Naive thymus-derived CD4-positive, alpha-beta T cell (primary cell): ENCODE measurements around the gene TUBGCP2. TPM values are rescaled to one million over a fixed set of nuclear protein-coding genes. Genes with fewer than 3 reads are reported as not detected.

Experiments
- ATAC-seq: fragments of 150-1000 bp; cut with Tn5 transposase; 2 replicates; pipeline ENCODE4 v1.10.0; 2021; ENCODE audit warnings: mild to moderate bottlenecking, moderate library complexity
- CTCF ChIA-PET: fragments of 350-600 bp; sonication (Branson Sonifier 250); formaldehyde crosslinking; loops from one replicate; lab custom pipeline; 2021; ENCODE audit warnings: antibody characterized with exemption; lab: Charles Lee
- POLR2A ChIA-PET: fragments of 350-600 bp; sonication (Branson Sonifier 250); formaldehyde crosslinking; loops from one replicate; lab custom pipeline; 2021; ENCODE audit warnings: antibody characterized with exemption, inconsistent platforms; lab: Charles Lee
- DNase-seq, 9 donors: peaks; one replicate each; pipeline versions ENCODE4 v3.0.0 to v3.0.0-alpha.2; 2020 to 2022; ENCODE audit warnings: mixed read lengths in 1 of 9
- H3K27ac ChIP-seq: one replicate; pipeline ENCODE4 v1.7.0; 2013; ENCODE audit warnings: mild to moderate bottlenecking, low read depth, low read length, moderate library complexity
- H3K27me3 ChIP-seq, 2 donors: one replicate each; pipeline ENCODE4 v1.7.0; 2013; ENCODE audit warnings: low read length in 2 of 2, mild to moderate bottlenecking in 2 of 2, moderate library complexity in 2 of 2; ENCODE audit not compliant: control insufficient read depth in 2 of 2, insufficient read depth in 2 of 2
- H3K36me3 ChIP-seq, 3 experiments: 1 replicate in 2 of 3; 2 replicates in 1 of 3; pipeline ENCODE4 v1.7.0; 2013; ENCODE audit warnings: low read length in 3 of 3, mild to moderate bottlenecking in 3 of 3, moderate library complexity in 1 of 3; ENCODE audit not compliant: insufficient read depth in 3 of 3, control insufficient read depth in 2 of 3
- H3K4me1 ChIP-seq, 2 donors: one replicate each; pipeline ENCODE4 v1.7.0; 2013; ENCODE audit warnings: low read length in 2 of 2, mild to moderate bottlenecking in 2 of 2, moderate library complexity in 1 of 2; ENCODE audit not compliant: control insufficient read depth in 2 of 2, insufficient read depth in 2 of 2
- H3K4me3 ChIP-seq: 2 replicates; pipeline ENCODE4 v1.7.0; 2013; ENCODE audit warnings: mild to moderate bottlenecking, low read length
- H3K9me3 ChIP-seq, 3 experiments: 1 replicate in 2 of 3; 2 replicates in 1 of 3; pipeline ENCODE4 v1.7.0; 2013; ENCODE audit warnings: low read length in 3 of 3; ENCODE audit not compliant: control insufficient read depth in 2 of 3
- H3K27ac Mint-ChIP-seq, 9 donors: one replicate each; pipeline ENCODE4 v1.8.0; 2020 to 2022; ENCODE audit warnings: mixed read lengths in 9 of 9, mild to moderate bottlenecking in 8 of 9, moderate library complexity in 5 of 9, inconsistent platforms in 2 of 9
- H3K27me3 Mint-ChIP-seq, 5 donors: one replicate each; pipeline ENCODE4 v1.8.0; 2021 to 2022; ENCODE audit warnings: mixed read lengths in 5 of 5, mild to moderate bottlenecking in 1 of 5
- H3K36me3 Mint-ChIP-seq, 5 donors: one replicate each; pipeline ENCODE4 v1.8.0; 2020 to 2022; ENCODE audit warnings: mixed read lengths in 5 of 5, mild to moderate bottlenecking in 3 of 5, inconsistent platforms in 1 of 5
- H3K4me1 Mint-ChIP-seq, 7 donors: one replicate each; pipeline ENCODE4 v1.8.0; 2020 to 2022; ENCODE audit warnings: mixed read lengths in 7 of 7, mild to moderate bottlenecking in 3 of 7, inconsistent platforms in 1 of 7
- H3K4me3 Mint-ChIP-seq, 10 donors: one replicate each; pipeline ENCODE4 v1.8.0; 2020 to 2022; ENCODE audit warnings: mild to moderate bottlenecking in 10 of 10, mixed read lengths in 10 of 10, moderate library complexity in 6 of 10, inconsistent platforms in 2 of 10
- H3K9me3 Mint-ChIP-seq, 11 donors: one replicate each; pipeline ENCODE4 v1.8.0; 2020 to 2022; ENCODE audit warnings: mixed read lengths in 11 of 11, mild to moderate bottlenecking in 4 of 11, inconsistent platforms in 1 of 11, moderate library complexity in 1 of 11
- intact Hi-C, 2 donors: fragments of 100-400 bp; cut with micrococcal nuclease; formaldehyde crosslinking; loops; one replicate each; pipeline ENCODE4 v1.15.1; 2023
- polyA plus RNA-seq, 2 donors: library from polyadenylated mRNA; unstranded; fragments of 300-500 nt; fragmentation: Illumina TruSeq; gene quantifications; one replicate each; pipeline ENCODE4 v1.2.3, GENCODE V29; 2021
- total RNA-seq, 6 experiments: library from RNA in 5 of 6; stranded (reverse) in 5 of 6; gene quantifications; 1 replicate in 5 of 6; 2 replicates in 1 of 6; pipeline ENCODE4 v1.2.3 and lab custom pipeline; 2021 to 2026

Gene TUBGCP2
- total and polyA plus RNA-seq, 7 experiments from 2014 or later = 29.6 to 97.0 (median 67.7) TPM

DNA sequence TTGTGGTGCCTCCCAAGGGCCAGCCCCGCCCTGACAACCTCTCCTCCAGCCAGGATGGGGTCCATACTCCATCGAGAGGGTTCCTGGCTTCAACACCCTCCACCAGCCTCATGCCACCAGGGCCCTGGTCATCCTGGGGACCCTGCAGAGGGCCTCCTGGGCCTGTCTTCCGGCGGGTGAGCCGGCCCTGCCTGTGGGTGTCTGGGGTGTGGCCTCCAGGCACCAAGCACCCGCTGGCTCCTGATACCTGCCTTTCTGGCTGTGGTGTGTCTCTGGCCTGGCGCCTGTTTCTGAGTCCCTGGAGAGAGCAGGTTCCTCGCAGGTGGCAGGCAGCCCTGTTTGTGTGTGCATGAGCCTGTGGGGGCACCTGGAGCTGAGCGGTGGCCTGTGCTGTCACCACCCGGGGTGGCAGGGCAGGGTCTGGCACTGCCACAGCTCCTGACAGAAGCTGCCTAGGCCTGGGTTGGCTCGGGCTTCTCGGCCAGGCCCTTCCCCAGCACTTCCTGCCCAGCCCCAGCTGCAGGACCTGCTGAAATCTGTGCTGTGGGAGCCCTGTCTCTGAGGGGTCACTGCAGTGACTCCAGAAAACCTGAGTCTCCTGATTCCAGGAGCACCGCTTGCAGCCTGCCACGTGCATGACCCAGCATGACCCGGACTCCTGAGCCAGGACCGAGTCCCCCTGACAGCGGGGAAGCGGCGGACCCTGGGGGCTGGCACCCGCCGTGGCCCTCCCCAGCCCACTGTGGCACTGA is 50.4 kb downstream of the TUBGCP2 start:
- ATAC-seq (no peak), DNase-seq (peak in 6 of 9 donors; percentile 38 to 46 (median 42))
- intact Hi-C loops = no loop called here
- H3K4me1 ChIP-seq = peaks cover 41 to 54% of the 10 kb centered on the region in 2 donors
- H3K36me3 Mint-ChIP-seq = peaks cover 0 to 4% (median 0%) of the 10 kb centered on the region in 5 donors
- H3K4me3 Mint-ChIP-seq = peak overlapping the region in 7 of 10 donors; percentile 12 to 81 (median 61)
- no peaks in the 10 kb centered on the region for H3K36me3 ChIP-seq
- peaks cover 31 to 61% (median 46%) of the 10 kb centered on the region in 7 donors for H3K4me1 Mint-ChIP-seq
- H3K9me3 ChIP-seq = no peaks in the 10 kb centered on the region
- ChIA-PET CTCF (interaction anchor here (2.2 to 4.5 kb wide), 2 partner anchors 17 to 49 kb away, joined by 7 to 34 read pairs; partner anchors contain the start of gene ADAM8), POLR2A (interaction anchor here (0.9 to 1.5 kb wide), 3 partner anchors 17 to 79 kb away, joined by 3 to 8 read pairs (median 3); partner anchors contain the start of gene CALY)
- H3K27me3 ChIP-seq = no peaks in the 10 kb centered on the region
- no peak overlapping the region for H3K4me3 ChIP-seq
- H3K27ac Mint-ChIP-seq = peak overlapping the region; percentile 44 to 94 (median 87)
- H3K27me3 Mint-ChIP-seq = peaks cover 0 to 2% (median 0%) of the 10 kb centered on the region in 5 donors
- H3K27ac ChIP-seq = peak overlapping the region; percentile 80
- no peaks in the 10 kb centered on the region for H3K9me3 Mint-ChIP-seq

DNA sequence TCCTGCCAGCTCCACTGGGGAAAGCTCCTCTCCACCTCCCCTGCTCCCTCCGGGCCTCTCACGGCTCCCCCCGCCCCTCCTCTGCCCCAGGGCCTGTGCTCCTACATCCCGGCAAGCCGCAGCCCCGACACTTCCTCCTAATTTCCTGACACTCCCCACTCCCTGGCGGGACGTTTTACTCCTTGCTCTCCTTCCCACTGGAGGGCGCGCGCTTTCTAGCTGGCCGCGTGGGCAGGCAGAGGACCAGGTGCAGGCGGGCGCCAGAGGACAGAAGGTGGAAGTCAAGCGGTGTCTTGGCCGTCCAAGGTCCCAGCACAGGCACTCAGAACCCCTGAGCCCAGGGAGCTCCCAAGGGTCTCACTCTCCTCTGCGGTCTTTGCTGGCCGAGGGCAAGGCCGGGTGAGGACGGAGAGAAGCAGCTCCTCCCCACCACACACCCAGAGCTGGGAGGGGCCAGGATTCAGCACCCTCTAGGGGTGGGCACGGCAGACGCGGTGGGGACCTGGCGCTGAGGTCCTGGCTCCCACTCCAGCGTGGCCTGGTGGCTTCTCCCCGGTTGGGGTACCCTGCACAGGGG is 51.1 kb downstream of the TUBGCP2 start:
- intact Hi-C loops = loop anchor here in 1 of 2 donors (1.0 kb wide), 1 partner anchor 50 kb away; no protein-coding TSS in a partner anchor
- Mint-ChIP-seq H3K27ac (peak overlapping the region; percentile 74 to 94 (median 89)), H3K9me3 (no peaks in the 10 kb centered on the region), H3K36me3 (no peaks in the 10 kb centered on the region), H3K4me3 (peak overlapping the region in 9 of 10 donors; percentile 51 to 81 (median 62)), H3K4me1 (peaks cover 28 to 54% (median 40%) of the 10 kb centered on the region in 7 donors), H3K27me3 (peaks cover 0 to 2% (median 0%) of the 10 kb centered on the region in 5 donors)
- Histone ChIP-seq H3K36me3 (no peaks in the 10 kb centered on the region), H3K27ac (peak overlapping the region; percentile 80), H3K9me3 (no peaks in the 10 kb centered on the region), H3K4me3 (no peak overlapping the region), H3K4me1 (peaks cover 37 to 47% of the 10 kb centered on the region in 2 donors), H3K27me3 (no peaks in the 10 kb centered on the region)
- POLR2A ChIA-PET = interaction anchor here (0.9 to 1.5 kb wide), 5 partner anchors 9 to 22 kb away, joined by 3 to 8 read pairs (median 3); no protein-coding TSS in a partner anchor
- DNase-seq (peak in 2 of 9 donors; percentile 20 to 24), ATAC-seq (no peak)
- CTCF ChIA-PET = interaction anchor here (2.1 to 4.5 kb wide), 2 partner anchors 18 to 50 kb away, joined by 6 to 34 read pairs; partner anchors contain the start of gene ADAM8

DNA sequence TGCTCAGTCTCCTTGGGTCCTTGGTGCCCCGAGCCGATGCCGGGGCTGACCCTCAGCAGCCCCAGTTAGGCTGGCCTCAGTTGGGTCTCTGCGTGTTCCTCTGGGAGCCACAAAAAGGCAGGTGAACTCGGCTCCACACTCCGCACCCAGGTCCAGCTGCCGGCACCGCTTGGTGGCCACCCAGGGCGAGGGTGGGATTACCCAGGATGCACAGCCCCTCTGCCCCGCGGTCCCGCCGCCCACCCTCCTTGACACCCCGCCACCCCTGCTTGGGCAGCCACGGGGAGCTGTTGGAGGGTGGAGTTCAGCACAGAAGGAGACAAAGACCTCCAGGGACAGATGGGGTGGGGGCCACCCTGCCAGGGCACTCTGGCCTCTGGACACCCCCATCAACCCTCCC is 53.3 kb downstream of the TUBGCP2 start:
- H3K27me3 Mint-ChIP-seq = peaks cover 0 to 4% (median 0%) of the 10 kb centered on the region in 5 donors
- no peaks in the 10 kb centered on the region for H3K36me3 ChIP-seq
- ATAC-seq = no peak

DNA sequence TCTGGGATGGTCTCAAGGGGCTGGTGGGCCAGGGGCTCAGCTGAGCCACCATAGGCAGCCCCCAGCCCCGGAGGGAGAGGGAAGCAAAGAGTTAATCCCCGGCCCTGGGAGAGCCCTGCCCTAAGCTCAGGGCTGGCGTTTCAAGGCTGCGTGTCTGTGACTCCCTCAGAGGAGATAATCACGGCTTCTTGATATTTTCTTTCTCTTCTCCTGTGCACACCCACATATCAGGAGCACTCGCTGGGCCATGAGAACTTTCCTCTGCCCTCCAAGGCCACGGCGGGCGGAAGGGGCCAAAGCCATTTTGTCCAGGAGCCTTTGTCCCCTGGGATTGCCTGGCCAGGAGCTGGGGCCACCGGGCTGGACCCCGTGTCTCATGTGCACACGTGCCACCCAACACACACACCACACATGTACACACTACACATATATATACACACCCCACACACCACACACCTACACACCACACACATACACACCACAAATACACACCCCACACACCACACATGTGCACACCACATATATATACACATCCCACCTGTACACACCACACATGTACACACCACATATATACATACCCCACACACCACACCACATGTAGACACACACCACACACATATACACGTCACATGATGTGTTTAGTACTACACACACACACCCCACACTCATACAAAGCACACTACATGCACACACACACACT is 54.1 kb downstream of the TUBGCP2 start:
- Histone ChIP-seq H3K27me3 (peaks cover 0 to 3% of the 10 kb centered on the region in 2 donors), H3K36me3 (no peaks in the 10 kb centered on the region), H3K4me3 (no peak overlapping the region), H3K27ac (no peak overlapping the region), H3K9me3 (no peaks in the 10 kb centered on the region), H3K4me1 (peaks cover 26 to 29% of the 10 kb centered on the region in 2 donors)
- no peaks in the 10 kb centered on the region for H3K36me3 Mint-ChIP-seq
- ChIA-PET CTCF (no interaction called here), POLR2A (no interaction called here)
- ATAC-seq = no peak
- intact Hi-C loops = no loop called here
- DNase-seq = no peak
- peaks cover 0 to 7% (median 0%) of the 10 kb centered on the region in 5 donors for H3K27me3 Mint-ChIP-seq
- H3K4me3 Mint-ChIP-seq = no peak overlapping the region
- H3K9me3 Mint-ChIP-seq = no peaks in the 10 kb centered on the region
- H3K27ac Mint-ChIP-seq = peak overlapping the region in 5 of 9 donors; percentile 59 to 78 (median 72)
- peaks cover 14 to 30% (median 23%) of the 10 kb centered on the region in 7 donors for H3K4me1 Mint-ChIP-seq

More for the DNA sequence above, 53.3 kb downstream of the TUBGCP2 start:
- Mint-ChIP-seq H3K9me3 (no peaks in the 10 kb centered on the region), H3K36me3 (no peaks in the 10 kb centered on the region), H3K4me1 (peaks cover 21 to 38% (median 31%) of the 10 kb centered on the region in 7 donors), H3K4me3 (no peak overlapping the region), H3K27ac (peak overlapping the region in 2 of 9 donors; percentile 36 to 78)
- Histone ChIP-seq H3K4me1 (peaks cover 31 to 36% of the 10 kb centered on the region in 2 donors), H3K9me3 (no peaks in the 10 kb centered on the region), H3K27ac (no peak overlapping the region), H3K4me3 (no peak overlapping the region), H3K27me3 (no peaks in the 10 kb centered on the region)
- ChIA-PET POLR2A (no interaction called here), CTCF (interaction anchor here (0.6 to 2.1 kb wide), 2 partner anchors 40 to 53 kb away, joined by 4 to 6 read pairs; no protein-coding TSS in a partner anchor)
- intact Hi-C loops = no loop called here
- DNase-seq = no peak

DNA sequence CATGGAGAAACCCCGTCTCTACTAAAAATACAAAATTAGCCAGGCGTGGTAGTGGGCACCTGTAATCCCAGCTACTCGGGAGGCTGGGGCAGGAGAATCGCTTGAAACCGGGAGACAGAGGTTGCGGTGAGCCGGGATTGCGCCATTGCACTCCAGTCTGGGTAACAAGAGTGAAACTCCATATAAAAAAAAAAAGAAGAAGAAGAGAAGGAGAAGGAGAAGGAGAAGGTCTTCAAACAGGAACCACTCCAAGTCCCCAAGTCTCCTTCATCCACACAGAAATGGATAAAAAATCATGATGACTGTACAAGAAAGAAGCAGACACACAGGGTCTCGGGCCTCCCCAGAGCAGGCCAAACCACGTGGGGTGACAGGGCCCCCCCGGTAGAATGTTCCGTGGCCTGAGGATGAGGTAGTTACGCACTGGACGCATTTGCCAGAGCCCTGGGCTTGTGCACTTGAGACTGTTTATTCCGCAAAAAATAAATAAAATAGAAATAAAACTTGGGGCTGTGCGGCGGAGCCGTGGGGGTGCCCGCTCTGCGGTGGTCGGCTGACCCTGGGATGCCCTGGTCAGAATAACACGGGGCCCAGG is 55.2 kb downstream of the TUBGCP2 start:
- H3K27ac Mint-ChIP-seq = peak overlapping the region in 2 of 9 donors; percentile 30 to 78
- no peaks in the 10 kb centered on the region for H3K9me3 Mint-ChIP-seq
- H3K4me1 Mint-ChIP-seq = peaks cover 10 to 22% (median 16%) of the 10 kb centered on the region in 7 donors
- H3K36me3 Mint-ChIP-seq = no peaks in the 10 kb centered on the region
- ATAC-seq (no peak), DNase-seq (no peak)
- H3K4me1 ChIP-seq = peaks cover 15 to 18% of the 10 kb centered on the region in 2 donors
- peaks cover 0 to 5% (median 0%) of the 10 kb centered on the region in 5 donors for H3K27me3 Mint-ChIP-seq
- ChIA-PET CTCF (no interaction called here), POLR2A (no interaction called here)
- no peak overlapping the region for H3K27ac ChIP-seq
- intact Hi-C loops = no loop called here
- H3K27me3 ChIP-seq = peaks cover 0 to 3% of the 10 kb centered on the region in 2 donors
- no peak overlapping the region for H3K4me3 ChIP-seq
- no peaks in the 10 kb centered on the region for H3K9me3 ChIP-seq
- H3K36me3 ChIP-seq = no peaks in the 10 kb centered on the region
- no peak overlapping the region for H3K4me3 Mint-ChIP-seq

DNA sequence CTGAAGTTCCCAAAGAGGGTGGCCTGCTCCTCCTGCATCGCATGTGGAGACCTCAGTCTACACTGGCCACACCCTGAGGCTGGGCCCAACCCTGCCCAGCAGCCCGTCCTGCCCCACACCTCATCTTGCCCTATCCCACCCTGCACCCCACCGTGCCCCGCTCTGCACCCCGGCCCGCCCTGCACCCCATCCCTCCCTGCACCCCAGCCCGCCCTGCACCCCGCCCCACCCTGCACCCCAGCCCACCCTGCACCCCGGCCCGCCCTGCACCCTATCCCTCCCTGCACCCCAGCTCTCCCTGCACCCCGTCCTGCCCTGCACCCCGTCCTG is 56.5 kb downstream of the TUBGCP2 start:
- no peaks in the 10 kb centered on the region for H3K9me3 ChIP-seq
- DNase-seq = no peak
- ATAC-seq = no peak
- peaks cover 2 to 5% of the 10 kb centered on the region in 2 donors for H3K4me1 ChIP-seq
- POLR2A ChIA-PET = no interaction called here
- Mint-ChIP-seq H3K4me3 (no peak overlapping the region), H3K4me1 (peaks cover 0 to 14% (median 4%) of the 10 kb centered on the region in 7 donors), H3K9me3 (no peaks in the 10 kb centered on the region), H3K27me3 (peaks cover 0 to 5% (median 0%) of the 10 kb centered on the region in 5 donors), H3K27ac (no peak overlapping the region), H3K36me3 (no peaks in the 10 kb centered on the region)
- no peak overlapping the region for H3K4me3 ChIP-seq
- CTCF ChIA-PET = no interaction called here
- H3K27ac ChIP-seq = no peak overlapping the region
- H3K27me3 ChIP-seq = peaks cover 0 to 3% of the 10 kb centered on the region in 2 donors
- intact Hi-C loops = no loop called here
- H3K36me3 ChIP-seq = no peaks in the 10 kb centered on the region
